Transverse colon (tissue), 4 donors: Measurements from ENCODE around the gene TTYH2. TPM values are rescaled to one million over a fixed set of nuclear protein-coding genes. Genes with fewer than 3 reads are reported as not detected.

ENCODE experiments used
- DNase-seq: peaks from one replicate; pipeline ENCODE4 v3.0.0-alpha.2; 2019
- H3K27ac ChIP-seq, 4 donors: fragments of 200-600 bp; sonication (generic); 2 replicates each; pipeline ENCODE4 v1.5.1; 2016 to 2018; ENCODE audit warnings: inconsistent platforms in 4 of 4
- H3K27me3 ChIP-seq: fragments of 200-600 bp; sonication (generic); 2 replicates; pipeline ENCODE4 v1.5.1; 2017; ENCODE audit warnings: inconsistent platforms
- H3K36me3 ChIP-seq, 4 donors: fragments of 200-600 bp; sonication (generic); 2 replicates each; pipeline ENCODE4 v1.5.1; 2017 to 2019; ENCODE audit warnings: inconsistent platforms in 4 of 4
- H3K4me1 ChIP-seq, 4 donors: fragments of 200-600 bp; sonication (generic); 2 replicates each; pipeline ENCODE4 v1.5.1; 2017 to 2020; ENCODE audit warnings: inconsistent platforms in 4 of 4
- H3K4me3 ChIP-seq, 4 donors: fragments of 200-600 bp; sonication (generic); 1 replicate in 1 of 4; 2 replicates in 3 of 4; pipeline versions ENCODE4 v1.5.1 to v1.6.1; 2017 to 2019; ENCODE audit warnings: inconsistent platforms in 4 of 4
- H3K9me3 ChIP-seq, 2 donors: fragments of 200-600 bp; sonication (generic); 2 replicates each; pipeline ENCODE4 v1.5.1; 2017 to 2019; ENCODE audit warnings: inconsistent platforms in 2 of 2
- EP300 ChIP-seq: sonication (generic); formaldehyde crosslinking; IDR thresholded peaks from one replicate; pipeline ENCODE4 v1.6.1; 2017; ENCODE audit warnings: antibody characterized with exemption, low read depth
- POLR2A ChIP-seq: fragments of 450-650 bp; IDR thresholded peaks from one replicate; pipeline ENCODE4 v1.6.1; 2016; ENCODE audit warnings: antibody characterized with exemption, mild to moderate bottlenecking, moderate library complexity
- POLR2AphosphoS5 ChIP-seq, 3 donors: sonication (generic); formaldehyde crosslinking; IDR thresholded peaks; one replicate each; pipeline ENCODE4 v1.6.1; 2016; ENCODE audit warnings: antibody characterized with exemption in 3 of 3
- WGBS, 2 donors: methylation state at CpG; one replicate each; pipeline ENCODE4 v1.1.5; 2018; ENCODE audit warnings: low coverage in 1 of 2; 5-methylcytosine and 5-hydroxymethylcytosine counted together
- in situ Hi-C, 4 donors: fragments of 200-750 bp; cut with MboI; loops; one replicate each; pipeline versions ENCODE4 v1.15.0 to v1.15.1; 2017; ENCODE audit warnings: low sequenced_read_pairs in 3 of 4, low pct_ligation_motif_present in 1 of 4, low pct_unique_long_range_greater_than_20kb in 1 of 4
- intact Hi-C: fragments of 100-400 bp; cut with DNase I; formaldehyde crosslinking; loops from one replicate; pipeline ENCODE4 v1.15.1; 2023; ENCODE audit warnings: low total_unique reads
- total RNA-seq, 4 donors: library from RNA; depleted of rRNA; stranded (reverse); fragments of >200 nt; gene quantifications; one replicate each; pipeline ENCODE4 v1.1.0, GENCODE V29; 2016
- TF ChIP-seq, protein P1 (sequence below), 5 experiments: fragments of 200-600 bp in 3 of 5; fragments of 450-650 bp in 2 of 5; sonication (generic) in 3 of 5; IDR thresholded peaks; 1 replicate in 2 of 5; 2 replicates in 3 of 5; pipeline ENCODE4 v1.5.1; 2016 to 2017; ENCODE audit warnings: antibody characterized with exemption in 5 of 5, inconsistent platforms in 3 of 5, mild to moderate bottlenecking in 2 of 5, moderate library complexity in 1 of 5

Gene TTYH2
- total RNA-seq, 4 donors from 2014 or later: 0.37 to 5.2 (median 2.3) TPM

DNA sequence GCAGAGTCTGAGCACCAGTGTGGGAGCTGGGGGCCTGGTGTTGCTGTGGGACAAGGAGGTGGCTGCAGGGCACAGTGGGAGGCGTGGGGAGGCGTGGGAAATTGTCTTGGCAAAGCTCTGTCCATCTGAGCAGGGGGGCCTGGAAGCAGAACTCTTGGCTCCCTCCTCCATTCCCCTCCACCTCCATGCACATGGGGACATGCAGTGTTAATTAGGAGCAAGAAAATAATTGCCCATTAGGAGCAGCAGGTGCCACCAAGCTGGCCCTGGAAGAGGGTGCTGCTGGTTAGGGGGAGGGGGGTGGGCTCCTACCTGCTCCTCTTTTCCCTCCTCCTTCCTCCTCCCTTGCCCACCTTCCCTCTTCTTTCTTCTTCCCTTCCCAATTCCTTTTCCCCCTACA lies 4.5 kb downstream of the TTYH2 start:
- WGBS, 2 donors: 50 to 86% methylated on average over 1 to 2 of the region's 2 CpGs
- TF ChIP-seq POLR2AphosphoS5 (IDR thresholded peaks at IDR 0.05) (no peak), POLR2A (no peak), EP300 (no peak)
- TF ChIP-seq, protein P1, sequence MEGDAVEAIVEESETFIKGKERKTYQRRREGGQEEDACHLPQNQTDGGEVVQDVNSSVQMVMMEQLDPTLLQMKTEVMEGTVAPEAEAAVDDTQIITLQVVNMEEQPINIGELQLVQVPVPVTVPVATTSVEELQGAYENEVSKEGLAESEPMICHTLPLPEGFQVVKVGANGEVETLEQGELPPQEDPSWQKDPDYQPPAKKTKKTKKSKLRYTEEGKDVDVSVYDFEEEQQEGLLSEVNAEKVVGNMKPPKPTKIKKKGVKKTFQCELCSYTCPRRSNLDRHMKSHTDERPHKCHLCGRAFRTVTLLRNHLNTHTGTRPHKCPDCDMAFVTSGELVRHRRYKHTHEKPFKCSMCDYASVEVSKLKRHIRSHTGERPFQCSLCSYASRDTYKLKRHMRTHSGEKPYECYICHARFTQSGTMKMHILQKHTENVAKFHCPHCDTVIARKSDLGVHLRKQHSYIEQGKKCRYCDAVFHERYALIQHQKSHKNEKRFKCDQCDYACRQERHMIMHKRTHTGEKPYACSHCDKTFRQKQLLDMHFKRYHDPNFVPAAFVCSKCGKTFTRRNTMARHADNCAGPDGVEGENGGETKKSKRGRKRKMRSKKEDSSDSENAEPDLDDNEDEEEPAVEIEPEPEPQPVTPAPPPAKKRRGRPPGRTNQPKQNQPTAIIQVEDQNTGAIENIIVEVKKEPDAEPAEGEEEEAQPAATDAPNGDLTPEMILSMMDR (IDR thresholded peaks at IDR 0.05): no peak
- Histone ChIP-seq H3K27ac (no peak overlapping the region), H3K4me3 (no peak overlapping the region), H3K36me3 (no peaks in the 10 kb centered on the region), H3K9me3 (no peaks in the 10 kb centered on the region), H3K27me3 (peaks cover 10% of the 10 kb centered on the region), H3K4me1 (peaks cover 7 to 16% (median 13%) of the 10 kb centered on the region in 4 donors)
- in situ Hi-C loops (loop anchor here in 2 of 4 donors (25.0 kb wide), 1 partner anchor 144 kb away; the partner anchor contains the start of genes BTBD17 (in 2 of the 2) and GPR142 (in 2 of the 2)), intact Hi-C loops (loop anchor here (10.0 kb wide), 1 partner anchor 227 kb away; no protein-coding TSS in a partner anchor)
- DNase-seq: no peak

DNA sequence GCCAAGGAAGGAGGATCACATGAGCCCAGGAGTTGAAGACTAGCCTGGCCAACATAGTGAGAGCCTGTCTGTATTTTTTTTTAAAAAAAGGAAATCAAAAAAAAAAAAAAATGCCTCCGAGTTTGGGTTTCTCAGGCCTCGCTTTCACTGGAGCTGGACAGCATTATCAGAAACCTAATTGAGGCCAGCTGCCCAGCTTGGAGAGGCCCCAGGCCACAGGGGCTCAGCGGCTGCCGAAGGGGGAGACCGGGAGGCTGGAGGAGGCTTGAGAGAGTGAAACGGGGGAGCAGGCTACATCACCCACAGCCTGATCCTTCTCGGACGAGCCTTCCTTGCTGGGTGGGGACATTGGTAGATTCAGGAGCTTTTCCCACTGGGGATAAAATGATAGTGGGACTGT lies 5.1 kb downstream of the TTYH2 start:
- intact Hi-C loops: loop anchor here (10.0 kb wide), 1 partner anchor 226 kb away; no protein-coding TSS in a partner anchor
- DNase-seq: no peak
- H3K9me3 ChIP-seq: no peaks in the 10 kb centered on the region
- 74 to 79% methylated on average over 8 of the region's 8 CpGs for WGBS, 2 donors
- in situ Hi-C loops: loop anchor here in 2 of 4 donors (25.0 kb wide), 1 partner anchor 144 kb away; the partner anchor contains the start of genes BTBD17 (in 2 of the 2) and GPR142 (in 2 of the 2)
- no peak overlapping the region for H3K27ac ChIP-seq
- no peak for TF ChIP-seq POLR2AphosphoS5 (IDR thresholded peaks at IDR 0.05)
- TF ChIP-seq, protein P1 (IDR thresholded peaks at IDR 0.05): no peak
- TF ChIP-seq POLR2A: no peak
- no peak for TF ChIP-seq EP300
- peaks cover 10% of the 10 kb centered on the region for H3K27me3 ChIP-seq
- H3K4me1 ChIP-seq: peaks cover 7 to 15% (median 11%) of the 10 kb centered on the region in 4 donors
- H3K4me3 ChIP-seq: no peak overlapping the region
- no peaks in the 10 kb centered on the region for H3K36me3 ChIP-seq

DNA sequence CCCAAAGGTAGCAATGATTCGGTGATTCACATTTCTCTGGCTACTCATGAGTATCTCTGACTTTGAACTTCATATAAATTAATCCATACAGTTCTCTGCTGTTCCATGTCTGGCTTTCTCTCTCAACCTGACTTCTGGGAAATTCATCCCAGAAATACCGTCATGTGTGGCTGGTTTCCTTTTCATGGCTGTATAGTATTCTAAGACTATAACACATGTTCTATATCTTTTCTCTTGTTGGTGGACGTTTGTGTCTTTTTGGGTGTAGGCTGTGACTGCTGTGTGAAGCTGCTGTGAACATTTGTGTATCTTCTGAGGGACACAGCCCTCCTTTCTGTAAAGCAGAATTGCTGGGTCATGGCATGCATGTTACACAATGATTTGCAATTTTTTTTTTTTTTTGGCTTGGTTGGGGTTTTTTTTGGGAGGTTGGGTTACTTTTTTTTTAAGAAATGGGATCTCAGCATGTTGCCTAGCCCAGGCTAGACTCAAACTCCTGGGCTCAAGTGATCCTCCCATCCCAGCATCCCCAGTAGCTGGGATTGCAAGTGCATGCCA lies 6.3 kb downstream of the TTYH2 start:
- Histone ChIP-seq H3K9me3 (no peaks in the 10 kb centered on the region), H3K4me1 (peaks cover 0 to 3% (median 1%) of the 10 kb centered on the region in 4 donors), H3K4me3 (no peak overlapping the region), H3K27me3 (no peaks in the 10 kb centered on the region), H3K27ac (no peak overlapping the region), H3K36me3 (no peaks in the 10 kb centered on the region)
- WGBS, 2 donors: 73 to 82% methylated on average over 3 of the region's 3 CpGs
- in situ Hi-C loops (loop anchor here in 2 of 4 donors (25.0 kb wide), 1 partner anchor 143 kb away; the partner anchor contains the start of genes BTBD17 (in 2 of the 2) and GPR142 (in 2 of the 2)), intact Hi-C loops (loop anchor here (10.0 kb wide), 1 partner anchor 225 kb away; no protein-coding TSS in a partner anchor)
- TF ChIP-seq POLR2AphosphoS5 (IDR thresholded peaks at IDR 0.05) (no peak), POLR2A (no peak), EP300 (no peak)
- TF ChIP-seq, protein P1 (IDR thresholded peaks at IDR 0.05): no peak
- no peak for DNase-seq

DNA sequence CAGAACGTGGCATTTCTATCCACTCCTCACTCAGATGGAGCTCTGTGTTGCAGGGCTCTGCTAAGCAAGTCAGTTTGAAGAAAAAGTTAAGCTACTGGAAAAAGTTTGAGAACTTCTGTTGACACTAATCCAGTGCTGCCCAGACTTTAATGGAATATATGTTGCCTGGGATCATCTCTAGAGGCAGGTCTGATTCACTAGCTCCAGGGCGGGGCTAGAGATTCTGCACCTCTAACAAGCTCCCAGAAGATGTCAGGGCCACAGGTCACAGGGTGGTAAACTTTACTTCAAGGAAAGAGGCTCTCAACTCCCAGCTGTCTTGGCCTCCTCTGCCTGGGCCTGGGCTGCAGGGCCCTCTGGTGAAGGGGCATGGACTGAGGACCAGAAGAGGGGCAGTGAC lies 6.8 kb downstream of the TTYH2 start:
- in situ Hi-C loops (loop anchor here in 2 of 4 donors (25.0 kb wide), 1 partner anchor 142 kb away; the partner anchor contains the start of genes BTBD17 (in 2 of the 2) and GPR142 (in 2 of the 2)), intact Hi-C loops (no loop called here)
- H3K36me3 ChIP-seq: no peaks in the 10 kb centered on the region
- no peaks in the 10 kb centered on the region for H3K27me3 ChIP-seq
- peaks cover 0 to 3% (median 0%) of the 10 kb centered on the region in 4 donors for H3K4me1 ChIP-seq
- no peak for DNase-seq
- no peaks in the 10 kb centered on the region for H3K9me3 ChIP-seq
- TF ChIP-seq, protein P1 (IDR thresholded peaks at IDR 0.05): no peak
- no peak for TF ChIP-seq EP300
- H3K4me3 ChIP-seq: no peak overlapping the region
- H3K27ac ChIP-seq: no peak overlapping the region
- WGBS, 2 donors: 88% methylated on average over 2 of the region's 2 CpGs; no CpG with 5 or more reads in 1 of the 2 donors
